ENCODE measurements around the gene PACSIN1. TPM values are rescaled to one million over a fixed set of nuclear protein-coding genes. Genes with fewer than 3 reads are reported as not detected.

PACSIN1 gene
- total and polyA plus RNA-seq, 2 experiments from 2014 or later = 12.1 to 20.3 TPM

DNA sequence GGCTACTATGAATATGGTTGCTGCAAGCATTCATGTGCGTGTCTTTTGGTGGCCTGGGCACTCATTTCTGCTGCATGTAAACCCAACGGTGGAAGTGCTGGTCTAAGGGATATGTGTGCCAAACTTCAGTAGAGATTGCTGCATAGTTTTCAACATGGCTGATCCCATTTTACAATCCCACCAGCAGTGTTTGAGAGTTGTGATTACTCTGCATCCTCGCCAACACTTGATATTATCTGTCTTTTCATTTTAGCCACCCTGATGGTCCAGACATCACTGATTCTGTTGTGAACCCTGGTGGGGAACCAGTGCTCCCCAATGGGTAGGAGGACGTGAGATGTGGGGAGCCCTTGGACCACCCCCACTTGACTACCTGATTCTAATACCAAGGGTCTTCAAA lies 27.5 kb downstream of the PACSIN1 start:
- no peaks in the 10 kb centered on the region for H3K27me3 ChIP-seq
- DNase-seq (ENCODE audit: low read depth in 1 of 2, low spot score in 1 of 2) = no peak
- H3K9me3 ChIP-seq (ENCODE audit: low read depth) = no peaks in the 10 kb centered on the region
- H3K4me1 ChIP-seq (ENCODE audit: low read depth) = peaks cover 8% of the 10 kb centered on the region
- TF ChIP-seq, protein P1, sequence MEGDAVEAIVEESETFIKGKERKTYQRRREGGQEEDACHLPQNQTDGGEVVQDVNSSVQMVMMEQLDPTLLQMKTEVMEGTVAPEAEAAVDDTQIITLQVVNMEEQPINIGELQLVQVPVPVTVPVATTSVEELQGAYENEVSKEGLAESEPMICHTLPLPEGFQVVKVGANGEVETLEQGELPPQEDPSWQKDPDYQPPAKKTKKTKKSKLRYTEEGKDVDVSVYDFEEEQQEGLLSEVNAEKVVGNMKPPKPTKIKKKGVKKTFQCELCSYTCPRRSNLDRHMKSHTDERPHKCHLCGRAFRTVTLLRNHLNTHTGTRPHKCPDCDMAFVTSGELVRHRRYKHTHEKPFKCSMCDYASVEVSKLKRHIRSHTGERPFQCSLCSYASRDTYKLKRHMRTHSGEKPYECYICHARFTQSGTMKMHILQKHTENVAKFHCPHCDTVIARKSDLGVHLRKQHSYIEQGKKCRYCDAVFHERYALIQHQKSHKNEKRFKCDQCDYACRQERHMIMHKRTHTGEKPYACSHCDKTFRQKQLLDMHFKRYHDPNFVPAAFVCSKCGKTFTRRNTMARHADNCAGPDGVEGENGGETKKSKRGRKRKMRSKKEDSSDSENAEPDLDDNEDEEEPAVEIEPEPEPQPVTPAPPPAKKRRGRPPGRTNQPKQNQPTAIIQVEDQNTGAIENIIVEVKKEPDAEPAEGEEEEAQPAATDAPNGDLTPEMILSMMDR (IDR thresholded peaks at IDR 0.05; ENCODE audit: low read depth, low read length) = no peak
- no peak overlapping the region for H3K27ac ChIP-seq
- no peak overlapping the region for H3K4me3 ChIP-seq
- no peaks in the 10 kb centered on the region for H3K36me3 ChIP-seq

DNA sequence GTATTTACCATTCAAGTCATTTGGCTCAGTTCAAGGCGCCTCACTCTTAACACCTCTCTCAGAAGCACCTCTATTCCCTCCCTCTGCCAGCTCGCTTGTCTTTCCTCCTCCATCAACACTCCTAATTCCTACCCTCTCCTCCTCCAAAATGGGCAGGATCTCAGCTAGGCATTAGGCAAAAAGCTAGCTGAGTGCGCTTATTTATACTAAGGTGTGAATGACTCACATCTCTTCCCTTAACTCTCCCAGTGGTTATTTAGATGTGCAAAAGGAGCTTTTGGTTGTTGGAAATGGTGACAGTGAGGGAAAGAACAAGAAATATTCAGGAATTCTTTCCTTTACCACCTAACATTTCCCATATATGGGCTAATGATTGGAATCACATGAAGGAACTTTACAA lies 29.1 kb downstream of the PACSIN1 start:
- Histone ChIP-seq H3K27ac (no peak overlapping the region), H3K9me3 (ENCODE audit: low read depth) (no peaks in the 10 kb centered on the region), H3K4me1 (ENCODE audit: low read depth) (peaks cover 8% of the 10 kb centered on the region), H3K4me3 (no peak overlapping the region), H3K36me3 (no peaks in the 10 kb centered on the region), H3K27me3 (no peaks in the 10 kb centered on the region)
- TF ChIP-seq, protein P1 (IDR thresholded peaks at IDR 0.05; ENCODE audit: low read depth, low read length) = no peak
- DNase-seq (ENCODE audit: low read depth in 1 of 2, low spot score in 1 of 2) = no peak

DNA sequence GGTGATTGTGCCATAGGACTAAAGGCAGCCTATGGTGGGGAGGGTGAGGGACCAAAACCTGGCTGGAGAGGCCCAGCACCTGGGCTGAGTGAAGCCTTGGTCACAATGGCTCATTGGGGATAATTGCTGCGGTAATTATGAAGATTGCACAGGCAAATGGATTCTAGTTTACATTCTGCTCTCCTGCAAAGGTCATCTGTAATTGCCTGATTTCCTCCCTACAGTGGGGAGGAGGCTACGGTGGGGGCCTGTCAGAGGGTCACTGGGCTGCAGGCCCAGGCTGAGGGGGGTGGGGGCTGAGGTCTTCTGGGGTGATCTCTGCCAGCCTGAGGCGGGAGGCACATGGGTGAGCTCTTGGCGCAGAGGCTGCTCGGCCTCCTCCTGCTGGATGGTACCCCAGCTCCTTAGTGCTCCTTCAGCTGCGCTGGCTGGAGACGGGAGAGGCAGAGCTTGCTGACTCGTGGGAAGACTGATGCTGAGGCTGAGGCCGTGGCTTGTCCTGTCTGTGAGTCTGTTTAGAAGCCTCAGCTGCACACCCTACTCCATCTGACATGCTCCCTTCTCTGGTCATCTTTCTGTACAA lies 30.3 kb downstream of the PACSIN1 start:
- H3K27me3 ChIP-seq = no peaks in the 10 kb centered on the region
- peaks cover under 1% of the 10 kb centered on the region for H3K4me1 ChIP-seq (ENCODE audit: low read depth)
- no peak overlapping the region for H3K27ac ChIP-seq
- no peaks in the 10 kb centered on the region for H3K36me3 ChIP-seq
- no peaks in the 10 kb centered on the region for H3K9me3 ChIP-seq (ENCODE audit: low read depth)
- TF ChIP-seq, protein P1 (IDR thresholded peaks at IDR 0.05; ENCODE audit: low read depth, low read length) = no peak
- no peak overlapping the region for H3K4me3 ChIP-seq
- DNase-seq (ENCODE audit: low read depth in 1 of 2, low spot score in 1 of 2) = no peak

GRCh38 chr6:34497411-34497810 lies 31.5 kb downstream of the PACSIN1 start:
- Histone ChIP-seq H3K27ac (no peak overlapping the region), H3K9me3 (ENCODE audit: low read depth) (no peaks in the 10 kb centered on the region), H3K27me3 (no peaks in the 10 kb centered on the region), H3K4me1 (ENCODE audit: low read depth) (no peaks in the 10 kb centered on the region), H3K36me3 (no peaks in the 10 kb centered on the region), H3K4me3 (no peak overlapping the region)
- TF ChIP-seq, protein P1 (IDR thresholded peaks at IDR 0.05; ENCODE audit: low read depth, low read length) = no peak
- DNase-seq (ENCODE audit: low read depth in 1 of 2, low spot score in 1 of 2) = no peak

GRCh38 chr6:34506718-34507117 lies 40.8 kb downstream of the PACSIN1 start:
- H3K27ac ChIP-seq = no peak overlapping the region
- no peaks in the 10 kb centered on the region for H3K9me3 ChIP-seq (ENCODE audit: low read depth)
- H3K4me3 ChIP-seq = no peak overlapping the region
- no peaks in the 10 kb centered on the region for H3K27me3 ChIP-seq
- H3K4me1 ChIP-seq (ENCODE audit: low read depth) = peaks cover 7% of the 10 kb centered on the region
- H3K36me3 ChIP-seq = no peaks in the 10 kb centered on the region
- TF ChIP-seq, protein P1 (IDR thresholded peaks at IDR 0.05; ENCODE audit: low read depth, low read length) = no peak
- DNase-seq (ENCODE audit: low read depth in 1 of 2, low spot score in 1 of 2) = no peak
